Measurements from ENCODE around the gene KBTBD12.

- TF ChIP-seq ZNF274 (IDR thresholded peaks at IDR 0.05; ENCODE audit: low read depth, low read length) (no peak), YY1 (IDR thresholded peaks at IDR 0.05; ENCODE audit: insufficient read depth, insufficient read length) (no peak), SUZ12 (IDR thresholded peaks at IDR 0.05; ENCODE audit: extremely low read depth, insufficient read depth, insufficient read length) (no peak)
Measured at GRCh38 chr3:127984241-127984975, 69.4 kb downstream of the KBTBD12 start.

All from NT2/D1 (cell line).